Measurements from ENCODE around the gene KRTAP10-1.

KRTAP10-1 gene

GRCh38 chr21:44515359-44516165 lies 24.4 kb downstream of the KRTAP10-1 start:
- DNase-seq (ENCODE audit: low spot score), result no peak

GRCh38 chr21:44514746-44515358 lies 25.1 kb downstream of the KRTAP10-1 start:
- DNase-seq (ENCODE audit: low spot score), result no peak

- DNase-seq (ENCODE audit: low spot score), result no peak
Measured at GRCh38 chr21:44514218-44514520, 25.8 kb downstream of the KRTAP10-1 start.

- DNase-seq (ENCODE audit: low spot score), result no peak
Measured at GRCh38 chr21:44513389-44514217, 26.4 kb downstream of the KRTAP10-1 start.

GRCh38 chr21:44512496-44513388 lies 27.3 kb downstream of the KRTAP10-1 start:
- no peak for DNase-seq (ENCODE audit: low spot score)

- no peak for DNase-seq (ENCODE audit: low spot score)
Measured at GRCh38 chr21:44511938-44512275, 28.1 kb downstream of the KRTAP10-1 start.

GRCh38 chr21:44511219-44511937 lies 28.6 kb downstream of the KRTAP10-1 start:
- DNase-seq (ENCODE audit: low spot score), result no peak

- DNase-seq (ENCODE audit: low spot score), result peak; percentile 59
Measured at GRCh38 chr21:44510508-44511218, 29.3 kb downstream of the KRTAP10-1 start.

- DNase-seq (ENCODE audit: low spot score), result no peak
Measured at GRCh38 chr21:44510109-44510507, 29.9 kb downstream of the KRTAP10-1 start.

GRCh38 chr21:44509539-44509938 lies 30.5 kb downstream of the KRTAP10-1 start:
- DNase-seq (ENCODE audit: low spot score), result no peak

- no peak for DNase-seq (ENCODE audit: low spot score)
Measured at GRCh38 chr21:44508711-44509445, 31.1 kb downstream of the KRTAP10-1 start.

GRCh38 chr21:44508426-44508710 lies 31.6 kb downstream of the KRTAP10-1 start:
- DNase-seq (ENCODE audit: low spot score), result no peak

GRCh38 chr21:44507673-44508425 lies 32.1 kb downstream of the KRTAP10-1 start:
- no peak for DNase-seq (ENCODE audit: low spot score)

- DNase-seq (ENCODE audit: low spot score), result no peak
Measured at GRCh38 chr21:44506279-44507255, 33.4 kb downstream of the KRTAP10-1 start.

- no peak for DNase-seq (ENCODE audit: low spot score)
Measured at GRCh38 chr21:44505673-44506278, 34.2 kb downstream of the KRTAP10-1 start.

GRCh38 chr21:44503901-44504399 lies 36.0 kb downstream of the KRTAP10-1 start:
- no peak for DNase-seq (ENCODE audit: low spot score)
